Liver (tissue), 9 donors: ENCODE measurements around the gene C4B. TPM values are rescaled to one million over a fixed set of nuclear protein-coding genes. Genes with fewer than 3 reads are reported as not detected.

Source experiments
- DNase-seq: peaks from one replicate; pipeline ENCODE4 v3.0.0-alpha.2; 2017; ENCODE audit warnings: low spot score
- H3K27ac ChIP-seq, 2 donors: one replicate each; pipeline ENCODE4 v1.7.0; 2013; ENCODE audit warnings: inconsistent platforms in 2 of 2, low read length in 2 of 2, control low read depth in 1 of 2, low read depth in 1 of 2, mild to moderate bottlenecking in 1 of 2
- H3K27me3 ChIP-seq, 4 donors: one replicate each; pipeline versions ENCODE4 v1.6.1 to v1.7.0; 2013; ENCODE audit warnings: low read length in 3 of 4, inconsistent platforms in 1 of 4, mild to moderate bottlenecking in 1 of 4, moderate library complexity in 1 of 4; ENCODE audit not compliant: control insufficient read depth in 4 of 4, insufficient read depth in 4 of 4
- H3K36me3 ChIP-seq, 4 donors: one replicate each; pipeline versions ENCODE4 v1.6.1 to v1.7.0; 2013; ENCODE audit warnings: low read length in 3 of 4, mild to moderate bottlenecking in 3 of 4, low read depth in 1 of 4, moderate library complexity in 1 of 4; ENCODE audit not compliant: control insufficient read depth in 4 of 4, insufficient read depth in 3 of 4
- H3K4me1 ChIP-seq, 4 donors: one replicate each; pipeline versions ENCODE4 v1.6.1 to v1.7.0; 2013; ENCODE audit warnings: low read length in 3 of 4, mild to moderate bottlenecking in 3 of 4, moderate library complexity in 1 of 4; ENCODE audit not compliant: control insufficient read depth in 4 of 4, insufficient read depth in 4 of 4
- H3K4me3 ChIP-seq, 3 donors: one replicate each; pipeline versions ENCODE4 v1.6.1 to v1.7.0; 2013; ENCODE audit warnings: low read length in 3 of 3, control low read depth in 1 of 3, low read depth in 1 of 3, mild to moderate bottlenecking in 1 of 3
- H3K9ac ChIP-seq, 2 donors: one replicate each; pipeline ENCODE4 v1.7.0; 2013; ENCODE audit warnings: low read length in 2 of 2, mild to moderate bottlenecking in 2 of 2, moderate library complexity in 2 of 2, control low read depth in 1 of 2, low read depth in 1 of 2
- H3K9me3 ChIP-seq, 4 donors: one replicate each; pipeline versions ENCODE4 v1.6.1 to v1.7.0; 2013; ENCODE audit warnings: low read length in 3 of 4; ENCODE audit not compliant: control insufficient read depth in 4 of 4
- ATF3 ChIP-seq: IDR thresholded peaks from 2 replicates; pipeline ENCODE4 v1.6.1; 2016; ENCODE audit warnings: antibody characterized with exemption
- CTCF ChIP-seq: fragments of 150-350 bp; IDR thresholded peaks from 2 replicates; pipeline ENCODE4 v1.5.1; 2017; ENCODE audit warnings: improper control_type of control experiment, low read depth, low read length; ENCODE audit not compliant: missing input control
- EGR1 ChIP-seq, 2 donors: IDR thresholded peaks; 2 replicates each; pipeline ENCODE4 v1.6.1; 2016 to 2018; ENCODE audit warnings: antibody characterized with exemption in 2 of 2, low read depth in 2 of 2
- FOXA1 ChIP-seq: IDR thresholded peaks from 2 replicates; pipeline ENCODE4 v1.6.1; 2016; ENCODE audit warnings: antibody characterized with exemption
- GABPA ChIP-seq, 2 donors: IDR thresholded peaks in 1 of 2; conservative IDR thresholded peaks in 1 of 2; 2 replicates each; pipeline ENCODE4 v1.6.1; 2016; ENCODE audit warnings: antibody characterized with exemption in 2 of 2, mild to moderate bottlenecking in 1 of 2, moderate library complexity in 1 of 2
- HNF4A ChIP-seq, 2 donors: conservative IDR thresholded peaks; 2 replicates each; pipeline ENCODE4 v1.6.1; 2016; ENCODE audit warnings: antibody characterized with exemption in 2 of 2, mild to moderate bottlenecking in 2 of 2
- HNF4G ChIP-seq: IDR thresholded peaks from 2 replicates; pipeline ENCODE4 v1.6.1; 2016; ENCODE audit warnings: antibody characterized with exemption
- JUND ChIP-seq, 2 donors: IDR thresholded peaks; 2 replicates each; pipeline ENCODE4 v1.6.1; 2016; ENCODE audit warnings: antibody characterized with exemption in 2 of 2
- MAX ChIP-seq: IDR thresholded peaks from 2 replicates; pipeline ENCODE4 v1.6.1; 2016; ENCODE audit warnings: antibody characterized with exemption
- NR2F2 ChIP-seq: IDR thresholded peaks from 2 replicates; pipeline ENCODE4 v1.6.1; 2016; ENCODE audit warnings: antibody characterized with exemption
- RXRA ChIP-seq, 2 donors: IDR thresholded peaks; 2 replicates each; pipeline ENCODE4 v1.6.1; 2017 to 2018; ENCODE audit warnings: antibody characterized with exemption in 2 of 2, mild to moderate bottlenecking in 1 of 2
- TAF1 ChIP-seq: conservative IDR thresholded peaks from 2 replicates; pipeline ENCODE4 v1.6.1; 2016; ENCODE audit warnings: antibody characterized with exemption, mild to moderate bottlenecking
- YY1 ChIP-seq: IDR thresholded peaks from 2 replicates; pipeline ENCODE4 v1.6.1; 2016; ENCODE audit warnings: antibody characterized with exemption, mild to moderate bottlenecking
- WGBS: extraction: QIAGEN DNeasy Blood & Tissue Kit; methylation state at CpG from one replicate; pipeline ENCODE4 v1.1.7; 2013; 5-methylcytosine and 5-hydroxymethylcytosine counted together
- polyA plus RNA-seq, 2 donors: library from polyadenylated mRNA; stranded (reverse) in 1 of 2; unstranded in 1 of 2; fragments of 200-250 nt in 1 of 2; fragments of >200 nt in 1 of 2; fragmentation: Nextera tagmentation in 1 of 2; extraction: Ambion mirVana in 1 of 2; gene quantifications; one replicate each; pipeline versions ENCODE4 v1.2.1 to v1.2.3, GENCODE V29; 2013 to 2015
- total RNA-seq, 2 donors: library from RNA; depleted of rRNA; stranded (reverse); fragments of >200 nt; gene quantifications; one replicate each; pipeline ENCODE4 v1.2.3, GENCODE V29; 2014
- TF ChIP-seq, protein P1 (sequence below): IDR thresholded peaks from 2 replicates; pipeline ENCODE4 v1.6.1; 2016; ENCODE audit warnings: antibody characterized with exemption, mild to moderate bottlenecking
- TF ChIP-seq, protein P2 (sequence below): IDR thresholded peaks from 2 replicates; pipeline ENCODE4 v1.6.1; 2016; ENCODE audit warnings: antibody characterized with exemption
- donor health status: healthy.
- donor health status: healthy.
- donor health status: healthy.
- donor health status: healthy.
- donor health status: healthy.

Gene C4B
- total and polyA plus RNA-seq, 4 donors: 666 to 3,560 (median 1,406) TPM

- TF ChIP-seq ATF3: no peak
- no peak for TF ChIP-seq HNF4G
- no peak for TF ChIP-seq CTCF
These were observed 43.4 kb downstream of the C4B start (continued) for GRCh38 chr6:32057966-32058365.

- Histone ChIP-seq H3K4me1 (no peaks in the 10 kb centered on the region), H3K27ac (no peak overlapping the region), H3K27me3 (no peaks in the 10 kb centered on the region), H3K4me3 (no peak overlapping the region), H3K9ac (no peak overlapping the region), H3K9me3 (no peaks in the 10 kb centered on the region), H3K36me3 (no peaks in the 10 kb centered on the region)
- WGBS: 88% methylated on average over 11 of the region's 11 CpGs
- no peak for DNase-seq
- TF ChIP-seq TAF1: no peak
These were observed 43.9 kb downstream of the C4B start for GRCh38 chr6:32058511-32058963.

- no peak overlapping the region for H3K4me3 ChIP-seq
- H3K9ac ChIP-seq: no peak overlapping the region
- no peaks in the 10 kb centered on the region for H3K36me3 ChIP-seq
- H3K27me3 ChIP-seq: no peaks in the 10 kb centered on the region
- TF ChIP-seq JUND (IDR thresholded peaks at IDR 0.05): no peak
- TF ChIP-seq NR2F2: no peak
- no peak for TF ChIP-seq GABPA (IDR thresholded peaks at IDR 0.05 in 1 of 2, conservative IDR thresholded peaks at IDR 0.05 in 1 of 2)
- TF ChIP-seq CTCF: no peak
- TF ChIP-seq, protein P1, sequence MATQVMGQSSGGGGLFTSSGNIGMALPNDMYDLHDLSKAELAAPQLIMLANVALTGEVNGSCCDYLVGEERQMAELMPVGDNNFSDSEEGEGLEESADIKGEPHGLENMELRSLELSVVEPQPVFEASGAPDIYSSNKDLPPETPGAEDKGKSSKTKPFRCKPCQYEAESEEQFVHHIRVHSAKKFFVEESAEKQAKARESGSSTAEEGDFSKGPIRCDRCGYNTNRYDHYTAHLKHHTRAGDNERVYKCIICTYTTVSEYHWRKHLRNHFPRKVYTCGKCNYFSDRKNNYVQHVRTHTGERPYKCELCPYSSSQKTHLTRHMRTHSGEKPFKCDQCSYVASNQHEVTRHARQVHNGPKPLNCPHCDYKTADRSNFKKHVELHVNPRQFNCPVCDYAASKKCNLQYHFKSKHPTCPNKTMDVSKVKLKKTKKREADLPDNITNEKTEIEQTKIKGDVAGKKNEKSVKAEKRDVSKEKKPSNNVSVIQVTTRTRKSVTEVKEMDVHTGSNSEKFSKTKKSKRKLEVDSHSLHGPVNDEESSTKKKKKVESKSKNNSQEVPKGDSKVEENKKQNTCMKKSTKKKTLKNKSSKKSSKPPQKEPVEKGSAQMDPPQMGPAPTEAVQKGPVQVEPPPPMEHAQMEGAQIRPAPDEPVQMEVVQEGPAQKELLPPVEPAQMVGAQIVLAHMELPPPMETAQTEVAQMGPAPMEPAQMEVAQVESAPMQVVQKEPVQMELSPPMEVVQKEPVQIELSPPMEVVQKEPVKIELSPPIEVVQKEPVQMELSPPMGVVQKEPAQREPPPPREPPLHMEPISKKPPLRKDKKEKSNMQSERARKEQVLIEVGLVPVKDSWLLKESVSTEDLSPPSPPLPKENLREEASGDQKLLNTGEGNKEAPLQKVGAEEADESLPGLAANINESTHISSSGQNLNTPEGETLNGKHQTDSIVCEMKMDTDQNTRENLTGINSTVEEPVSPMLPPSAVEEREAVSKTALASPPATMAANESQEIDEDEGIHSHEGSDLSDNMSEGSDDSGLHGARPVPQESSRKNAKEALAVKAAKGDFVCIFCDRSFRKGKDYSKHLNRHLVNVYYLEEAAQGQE: no peak
- no peak for TF ChIP-seq YY1
- TF ChIP-seq EGR1 (IDR thresholded peaks at IDR 0.05; ENCODE audit: low read depth in 2 of 2): no peak
- no peak for TF ChIP-seq HNF4G
- TF ChIP-seq, protein P2, sequence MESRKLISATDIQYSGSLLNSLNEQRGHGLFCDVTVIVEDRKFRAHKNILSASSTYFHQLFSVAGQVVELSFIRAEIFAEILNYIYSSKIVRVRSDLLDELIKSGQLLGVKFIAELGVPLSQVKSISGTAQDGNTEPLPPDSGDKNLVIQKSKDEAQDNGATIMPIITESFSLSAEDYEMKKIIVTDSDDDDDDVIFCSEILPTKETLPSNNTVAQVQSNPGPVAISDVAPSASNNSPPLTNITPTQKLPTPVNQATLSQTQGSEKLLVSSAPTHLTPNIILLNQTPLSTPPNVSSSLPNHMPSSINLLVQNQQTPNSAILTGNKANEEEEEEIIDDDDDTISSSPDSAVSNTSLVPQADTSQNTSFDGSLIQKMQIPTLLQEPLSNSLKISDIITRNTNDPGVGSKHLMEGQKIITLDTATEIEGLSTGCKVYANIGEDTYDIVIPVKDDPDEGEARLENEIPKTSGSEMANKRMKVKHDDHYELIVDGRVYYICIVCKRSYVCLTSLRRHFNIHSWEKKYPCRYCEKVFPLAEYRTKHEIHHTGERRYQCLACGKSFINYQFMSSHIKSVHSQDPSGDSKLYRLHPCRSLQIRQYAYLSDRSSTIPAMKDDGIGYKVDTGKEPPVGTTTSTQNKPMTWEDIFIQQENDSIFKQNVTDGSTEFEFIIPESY: no peak
- no peak for TF ChIP-seq HNF4A (conservative IDR thresholded peaks at IDR 0.05)
- no peak for TF ChIP-seq TAF1
- TF ChIP-seq RXRA (IDR thresholded peaks at IDR 0.05): no peak
- TF ChIP-seq MAX: no peak
- no peak for TF ChIP-seq FOXA1
- no peak for TF ChIP-seq ATF3
- H3K4me1 ChIP-seq: no peaks in the 10 kb centered on the region
- DNase-seq: no peak
- WGBS: 94% methylated on average over 28 of the region's 28 CpGs
- no peaks in the 10 kb centered on the region for H3K9me3 ChIP-seq
- no peak overlapping the region for H3K27ac ChIP-seq
These were observed 46.5 kb downstream of the C4B start for GRCh38 chr6:32060966-32061655.
